Inferior parietal cortex (tissue), 1 donor: ENCODE data around the gene RGS14.
A peak's percentile ranks its signal among the peaks of the same experiment; 100 is the strongest.
"Not testable (repeated sequence)": the region's sequence is repeated elsewhere in the genome, so short reads cannot be mapped to it uniquely, and the experiment has no call there.

Experiments
- DNase-seq: peaks from one replicate; pipeline ENCODE4 v3.0.0-alpha.2; 2016; ENCODE audit errors: extremely low spot score

The RGS14 gene

GRCh38 chr5:177364159-177364962 lies 6.6 kb downstream of the RGS14 start:
- no peak for DNase-seq

- no peak for DNase-seq
Observed at GRCh38 chr5:177365845-177366527, 8.3 kb downstream of the RGS14 start.

GRCh38 chr5:177366528-177367322 lies 9.0 kb downstream of the RGS14 start:
- DNase-seq, result no peak

- DNase-seq, result no peak
Observed at GRCh38 chr5:177367323-177367848, 9.7 kb downstream of the RGS14 start.

- no peak for DNase-seq
Observed at GRCh38 chr5:177367981-177368868, 10.5 kb downstream of the RGS14 start.

- no peak for DNase-seq
Observed at GRCh38 chr5:177368869-177369644, 11.3 kb downstream of the RGS14 start.

GRCh38 chr5:177369645-177370440 lies 12.1 kb downstream of the RGS14 start:
- DNase-seq, result no peak

GRCh38 chr5:177370488-177371119 lies 12.9 kb downstream of the RGS14 start:
- peak; percentile 66 for DNase-seq

GRCh38 chr5:177371120-177372033 lies 13.7 kb downstream of the RGS14 start:
- DNase-seq, result no peak

GRCh38 chr5:177372034-177372896 lies 14.5 kb downstream of the RGS14 start:
- no peak for DNase-seq

GRCh38 chr5:177372910-177373309 lies 15.2 kb downstream of the RGS14 start:
- DNase-seq, result no peak

GRCh38 chr5:177373806-177374205 lies 16.1 kb downstream of the RGS14 start:
- DNase-seq, result no peak

GRCh38 chr5:177374211-177374610 lies 16.5 kb downstream of the RGS14 start:
- no peak for DNase-seq

- DNase-seq, result not testable (repeated sequence)
Observed at GRCh38 chr5:177375516-177375915, 17.8 kb downstream of the RGS14 start.

GRCh38 chr5:177376107-177376506 lies 18.4 kb downstream of the RGS14 start:
- DNase-seq, result no peak

GRCh38 chr5:177377851-177378776 lies 20.4 kb downstream of the RGS14 start:
- no peak for DNase-seq
